ENCODE results near the gene S1PR3.
"Not testable (repeated sequence)": the region's sequence is repeated elsewhere in the genome, so short reads cannot be mapped to it uniquely, and the experiment has no call there.

Gene S1PR3

GRCh38 chr9:88991066-88992034 lies at the start of gene S1PR3:
Gene S1PR3 (plus strand): TSS chr9:88991468. CDS start chr9:89001201, 9,733 bp downstream.
- DNase-seq (ENCODE audit: low read depth), result no peak

- DNase-seq (ENCODE audit: low read depth), result not testable (repeated sequence)
These were observed 49.7 kb upstream of the S1PR3 start for GRCh38 chr9:88941586-88941985.

GRCh38 chr9:88942411-88942810 lies 48.9 kb upstream of the S1PR3 start:
- no peak for DNase-seq (ENCODE audit: low read depth)

GRCh38 chr9:88945636-88946333 lies 45.5 kb upstream of the S1PR3 start:
- no peak for DNase-seq (ENCODE audit: low read depth)

- no peak for DNase-seq (ENCODE audit: low read depth)
These were observed 43.4 kb upstream of the S1PR3 start for GRCh38 chr9:88947581-88948573.

GRCh38 chr9:88949425-88949824 lies 41.8 kb upstream of the S1PR3 start:
- DNase-seq (ENCODE audit: low read depth), result no peak

- no peak for DNase-seq (ENCODE audit: low read depth)
These were observed 41.3 kb upstream of the S1PR3 start for GRCh38 chr9:88949961-88950340.

GRCh38 chr9:88950341-88951154 lies 40.7 kb upstream of the S1PR3 start:
- DNase-seq (ENCODE audit: low read depth), result peak; percentile 39

GRCh38 chr9:88951155-88951542 lies 40.1 kb upstream of the S1PR3 start:
- DNase-seq (ENCODE audit: low read depth), result no peak

GRCh38 chr9:88952086-88952615 lies 39.1 kb upstream of the S1PR3 start:
- DNase-seq (ENCODE audit: low read depth), result no peak

GRCh38 chr9:88952976-88953375 lies 38.3 kb upstream of the S1PR3 start:
- DNase-seq (ENCODE audit: low read depth), result no peak

GRCh38 chr9:88953381-88954029 lies 37.8 kb upstream of the S1PR3 start:
- DNase-seq (ENCODE audit: low read depth), result peak; percentile 45

GRCh38 chr9:88954066-88954465 lies 37.2 kb upstream of the S1PR3 start:
- peak; percentile 21 for DNase-seq (ENCODE audit: low read depth)

GRCh38 chr9:88957526-88957925 lies 33.7 kb upstream of the S1PR3 start:
- no peak for DNase-seq (ENCODE audit: low read depth)

- DNase-seq (ENCODE audit: low read depth), result no peak
These were observed 31.4 kb upstream of the S1PR3 start for GRCh38 chr9:88959727-88960469.

- no peak for DNase-seq (ENCODE audit: low read depth)
These were observed 30.6 kb upstream of the S1PR3 start for GRCh38 chr9:88960632-88961031.

GRCh38 chr9:88965473-88965872 lies 25.8 kb upstream of the S1PR3 start:
- no peak for DNase-seq (ENCODE audit: low read depth)

GRCh38 chr9:88966894-88967676 lies 24.2 kb upstream of the S1PR3 start:
- DNase-seq (ENCODE audit: low read depth), result no peak

- DNase-seq (ENCODE audit: low read depth), result no peak
These were observed 22.5 kb upstream of the S1PR3 start for GRCh38 chr9:88968799-88969198.
